PC-9 (cell line): ENCODE measurements around the gene MS4A7.

ENCODE experiments used
- CTCF ChIP-seq: fragments of 200-600 bp; sonication (generic); conservative IDR thresholded peaks from 2 replicates; pipeline ENCODE4 v1.6.1; 2017; ENCODE audit warnings: mixed run types, antibody characterized with exemption, mild to moderate bottlenecking, moderate library complexity
- EZH2 ChIP-seq: fragments of 200-600 bp; sonication (generic); IDR thresholded peaks from 2 replicates; pipeline ENCODE4 v1.8.0; 2017; ENCODE audit warnings: antibody characterized with exemption, low read depth

GRCh38 chr11:60377401-60378136, 763 bp upstream of the MS4A7 start:
- no peak for TF ChIP-seq CTCF
- TF ChIP-seq EZH2: no peak
